Pons (tissue), 1 donor: ENCODE results near the gene BBOX1.
"Not testable (repeated sequence)": the region's sequence is repeated elsewhere in the genome, so short reads cannot be mapped to it uniquely, and the experiment has no call there.

Experiments
- DNase-seq: peaks from one replicate; pipeline ENCODE4 v3.0.0-alpha.2; 2016; ENCODE audit warnings: low spot score

BBOX1 gene

DNA sequence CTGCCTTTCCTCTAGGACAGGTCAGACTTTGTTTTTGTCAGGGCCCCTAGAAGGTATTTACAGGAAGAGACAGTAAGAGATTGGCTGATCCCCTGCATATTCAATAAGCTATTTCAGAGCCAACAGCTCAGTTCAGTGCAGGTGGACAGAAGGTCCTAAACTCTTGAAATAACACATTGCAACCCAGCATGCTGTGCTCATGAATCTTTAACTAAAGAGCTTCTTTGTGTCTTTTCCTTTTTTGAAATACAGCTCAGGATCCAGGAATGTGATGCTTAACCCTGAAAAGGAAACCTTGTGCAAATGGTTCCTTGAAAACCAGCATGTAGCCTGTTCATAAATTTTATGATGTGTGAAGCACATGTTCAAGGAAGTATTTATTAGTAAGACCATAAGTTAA lies 43.9 kb downstream of the BBOX1 start:
- DNase-seq = peak; percentile 16

DNA sequence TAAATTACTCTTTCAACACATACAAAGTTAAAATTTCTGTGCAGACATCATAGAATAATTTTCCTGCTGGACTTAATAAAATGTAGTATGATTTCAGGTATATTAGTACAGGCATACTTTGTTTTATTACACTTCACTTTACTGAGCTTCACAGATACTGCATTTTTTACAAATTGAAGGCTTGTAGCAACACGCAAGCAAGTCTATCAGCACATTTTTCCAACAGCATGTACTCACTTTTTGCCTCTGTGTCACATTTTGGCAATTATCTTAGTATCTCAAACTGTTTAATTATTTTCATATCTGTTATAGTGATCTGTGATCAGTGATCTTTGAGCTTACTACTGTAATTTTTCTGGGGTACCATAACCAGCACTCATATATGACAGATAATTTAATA lies 44.5 kb downstream of the BBOX1 start:
- DNase-seq = no peak

DNA sequence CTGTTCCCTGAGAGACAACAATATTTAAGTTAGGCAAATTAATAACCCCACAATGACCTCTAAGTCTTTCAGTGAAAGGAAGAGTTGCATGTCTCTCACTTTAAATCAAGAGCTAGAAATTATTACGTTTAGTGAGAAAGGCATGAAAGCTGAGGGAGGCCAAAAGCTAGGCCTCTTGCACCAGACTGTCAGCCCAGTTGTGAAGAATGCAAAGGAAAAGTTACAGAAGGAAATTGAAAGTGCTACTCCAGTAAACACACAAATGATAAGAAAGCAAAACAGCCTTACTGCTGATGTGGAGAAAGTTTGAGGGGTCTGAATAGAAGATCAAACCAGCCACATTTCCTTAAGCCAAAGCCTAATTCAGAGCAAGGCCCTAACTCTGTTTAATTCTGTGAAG lies 45.0 kb downstream of the BBOX1 start:
- DNase-seq = no peak

DNA sequence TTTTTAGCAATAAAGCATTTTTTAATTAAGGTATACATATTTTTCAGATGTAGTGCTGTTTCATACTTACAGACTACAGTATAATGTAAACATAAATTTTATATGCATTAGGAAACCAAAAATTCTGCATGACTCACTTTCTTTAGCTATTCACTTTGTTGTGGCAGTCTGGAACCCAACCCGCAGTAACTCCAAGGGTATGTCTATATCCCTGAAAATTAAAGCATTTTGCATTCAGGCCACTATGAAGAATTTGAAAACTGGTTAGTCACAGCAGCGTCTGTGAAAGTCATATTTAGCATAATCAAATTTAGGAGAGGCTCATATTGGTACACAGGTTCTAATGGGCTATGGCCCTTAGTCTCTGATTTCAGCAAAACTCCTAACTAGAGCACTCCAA lies 46.8 kb downstream of the BBOX1 start:
- no peak for DNase-seq

DNA sequence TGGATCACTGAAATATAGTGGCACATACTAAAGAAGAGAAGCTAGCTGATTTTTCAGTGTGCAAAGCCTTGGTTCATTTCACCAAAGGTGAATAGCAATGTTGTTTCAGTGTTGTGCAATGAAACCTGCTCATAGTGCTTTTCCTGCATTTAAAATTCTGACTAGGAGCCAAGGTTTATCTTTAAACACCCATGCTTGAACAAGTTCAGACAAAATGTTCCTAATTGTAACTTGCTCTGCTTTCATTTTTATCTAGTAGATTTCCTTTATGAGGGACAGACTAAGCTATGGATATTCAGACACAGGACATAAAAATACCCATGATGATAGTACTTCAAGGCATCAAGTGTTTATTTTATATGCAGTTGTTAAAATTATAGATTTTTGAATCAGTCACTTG lies 47.7 kb downstream of the BBOX1 start:
- DNase-seq = no peak

DNA sequence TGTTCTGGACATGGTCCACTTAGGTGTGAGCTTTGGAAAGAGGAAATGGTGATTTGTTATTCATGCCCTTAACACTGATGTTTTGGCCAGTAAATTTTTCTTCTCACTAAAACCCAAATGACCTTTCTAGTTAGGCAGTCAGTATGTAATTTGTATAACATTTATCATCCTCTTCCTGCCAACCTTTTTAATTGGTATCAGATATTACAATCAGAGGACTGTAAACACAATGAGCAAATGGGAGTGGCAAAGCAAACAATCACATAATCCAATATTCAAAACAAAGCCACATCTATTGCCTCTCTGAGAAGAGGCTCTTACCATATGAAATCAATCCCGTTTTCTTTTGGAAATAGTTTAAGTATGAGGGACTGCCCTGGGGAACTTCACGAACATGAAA lies 49.1 kb downstream of the BBOX1 start:
- DNase-seq = no peak

DNA sequence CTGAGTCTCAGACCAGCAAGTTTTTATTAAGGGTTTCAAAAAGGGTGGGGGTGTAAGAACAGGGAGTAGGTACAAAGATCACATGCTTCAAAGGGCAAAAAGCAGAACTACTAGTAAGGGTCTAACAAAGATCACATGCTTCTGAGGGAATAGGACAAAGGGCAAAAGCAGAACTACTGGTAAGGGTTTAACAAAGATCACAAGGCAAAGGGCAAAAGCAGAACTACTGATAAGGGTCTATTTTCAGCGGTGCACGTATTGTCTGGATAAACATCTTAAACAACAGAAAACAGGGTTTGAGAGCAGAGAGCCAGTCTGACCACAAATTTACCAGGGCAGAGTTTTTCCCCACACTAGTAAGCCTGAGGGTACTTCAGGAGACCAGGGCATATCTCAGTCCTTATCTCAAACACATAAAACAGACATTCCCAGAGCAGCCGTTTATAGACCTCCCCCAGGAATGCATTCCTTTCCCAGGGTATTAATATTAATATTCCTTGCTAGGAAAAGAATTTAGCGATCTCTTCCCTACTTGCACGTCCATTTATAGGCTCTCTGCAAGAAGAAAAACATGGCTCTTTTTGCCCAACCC lies 49.8 kb downstream of the BBOX1 start:
- not testable (repeated sequence) for DNase-seq

DNA sequence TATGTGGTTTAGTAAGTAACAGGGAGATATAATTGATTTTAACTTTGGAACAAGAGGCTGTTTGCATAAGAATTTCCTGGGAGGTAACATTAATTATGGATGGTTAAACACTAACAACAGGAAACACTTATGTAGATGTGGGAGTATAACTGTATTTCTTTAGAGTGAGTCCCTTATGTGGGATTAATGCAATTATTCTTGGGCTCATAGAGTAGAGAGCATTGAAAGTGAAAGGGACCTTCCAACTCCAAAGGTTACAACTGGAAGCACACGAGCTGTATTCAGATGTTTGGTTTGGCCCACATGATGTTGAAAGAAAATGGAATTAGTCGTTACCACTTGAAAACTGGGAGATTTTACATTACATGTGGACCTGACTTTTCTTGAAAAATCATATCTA lies 53.5 kb downstream of the BBOX1 start:
- no peak for DNase-seq

DNA sequence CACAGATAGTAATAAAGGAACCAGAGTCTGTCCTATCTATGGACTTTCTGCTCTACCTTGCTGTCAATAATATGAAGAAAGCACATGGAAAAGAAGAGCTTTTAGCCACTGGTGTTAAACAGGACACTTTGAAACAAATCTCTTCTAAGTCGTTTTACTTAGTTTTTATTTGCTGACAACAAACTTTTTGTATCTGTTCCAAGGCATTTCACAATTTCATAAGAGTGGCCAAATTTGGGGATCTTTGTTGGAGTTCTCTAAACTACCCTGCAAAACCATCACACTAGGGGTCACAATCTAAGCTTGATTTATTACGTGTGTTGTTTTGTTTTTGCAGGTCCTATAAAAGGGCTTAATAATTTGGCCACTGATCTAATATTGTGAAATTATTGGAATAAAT lies 54.4 kb downstream of the BBOX1 start:
- DNase-seq = no peak

DNA sequence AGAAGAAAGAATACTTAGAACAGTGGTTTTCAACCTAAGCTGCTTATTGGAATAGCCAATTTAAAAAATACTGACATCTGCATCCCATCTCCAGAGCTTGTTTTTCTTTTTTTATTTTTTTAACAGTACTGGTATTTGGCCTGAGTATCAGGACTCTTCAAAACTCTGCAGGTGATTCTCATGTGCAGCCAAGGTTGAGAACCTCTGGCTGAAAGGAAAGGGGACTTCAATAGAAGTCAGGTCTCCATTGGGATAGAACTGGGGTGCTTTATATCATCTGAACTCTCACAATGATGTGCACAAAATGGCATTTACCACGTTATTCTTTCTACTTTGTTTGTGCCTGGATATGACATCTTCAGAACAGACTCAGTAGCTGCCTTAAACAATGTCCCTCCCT lies 55.3 kb downstream of the BBOX1 start:
- no peak for DNase-seq

DNA sequence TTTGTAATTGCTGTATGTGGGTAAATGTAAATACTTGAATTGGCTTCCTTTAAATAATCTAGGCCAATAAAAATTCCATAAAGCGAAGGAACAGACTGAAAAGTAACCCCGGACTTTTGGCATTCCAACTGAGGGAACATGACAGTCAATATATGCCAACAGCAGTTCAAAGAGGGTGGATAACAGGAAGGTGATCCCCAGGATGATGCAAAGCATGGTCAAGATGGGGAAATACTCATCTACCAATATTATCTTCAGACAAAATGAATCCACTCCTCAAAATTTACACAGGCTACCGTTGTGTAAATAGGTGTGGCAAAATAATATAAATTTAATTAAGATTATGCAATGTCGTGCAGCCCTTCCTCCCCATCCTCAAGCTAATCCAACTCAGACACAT lies 56.9 kb downstream of the BBOX1 start:
- no peak for DNase-seq

DNA sequence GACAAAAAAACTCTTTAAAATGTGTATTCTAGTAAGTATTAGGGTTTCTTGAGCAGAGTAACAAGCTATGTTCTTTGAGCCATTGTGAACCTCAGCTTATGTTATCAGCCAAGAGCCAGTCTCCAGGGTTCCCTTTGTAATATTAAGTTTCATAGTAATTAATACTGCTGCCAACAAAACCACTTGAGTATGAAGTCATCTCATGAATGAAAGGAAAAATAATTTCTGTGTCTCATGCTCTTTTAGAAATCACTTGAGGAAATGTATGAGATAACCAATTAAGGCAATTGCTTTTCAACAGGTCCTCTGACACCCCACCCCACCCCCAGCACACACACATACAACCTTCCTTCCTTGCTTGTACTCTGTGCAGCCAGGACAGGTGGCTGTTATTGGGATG lies 59.9 kb downstream of the BBOX1 start:
- no peak for DNase-seq

DNA sequence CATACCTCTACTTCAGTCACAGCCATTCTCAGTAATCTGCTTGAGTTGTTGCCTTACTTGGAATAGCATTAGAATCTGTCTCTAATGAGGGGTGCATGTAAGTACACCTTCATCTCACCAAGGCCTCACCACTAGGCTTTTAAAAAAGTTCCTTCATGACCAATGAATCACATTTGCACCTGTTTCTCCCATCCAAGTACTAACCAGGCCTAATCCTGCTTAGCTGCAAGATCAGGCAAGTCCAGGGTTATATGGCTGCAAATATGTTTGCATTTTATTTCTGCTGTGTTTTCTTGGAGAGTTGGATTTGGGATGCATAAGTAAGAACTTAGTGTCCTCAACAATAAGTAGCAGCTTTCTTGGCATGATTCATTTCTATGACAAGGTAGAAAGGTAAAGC lies 66.9 kb downstream of the BBOX1 start:
- no peak for DNase-seq

DNA sequence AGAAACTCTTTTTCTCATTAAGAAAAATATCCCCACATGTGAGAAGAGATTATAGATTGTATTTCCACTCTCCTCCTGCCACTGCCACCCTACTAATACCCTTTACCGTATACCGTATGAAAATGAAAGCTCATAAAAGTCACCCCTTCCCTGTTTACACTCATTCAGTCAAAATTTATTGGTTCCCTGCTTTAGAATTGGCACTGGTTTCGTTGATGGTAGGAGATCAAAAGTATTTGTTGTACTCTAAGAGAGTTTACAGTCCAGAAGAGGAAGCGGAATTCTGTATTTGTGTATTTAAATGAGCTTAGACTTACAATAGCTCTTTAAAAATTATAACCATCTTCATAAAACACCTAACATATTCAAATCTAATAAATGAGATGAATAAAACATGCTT lies 68.2 kb downstream of the BBOX1 start:
- no peak for DNase-seq

DNA sequence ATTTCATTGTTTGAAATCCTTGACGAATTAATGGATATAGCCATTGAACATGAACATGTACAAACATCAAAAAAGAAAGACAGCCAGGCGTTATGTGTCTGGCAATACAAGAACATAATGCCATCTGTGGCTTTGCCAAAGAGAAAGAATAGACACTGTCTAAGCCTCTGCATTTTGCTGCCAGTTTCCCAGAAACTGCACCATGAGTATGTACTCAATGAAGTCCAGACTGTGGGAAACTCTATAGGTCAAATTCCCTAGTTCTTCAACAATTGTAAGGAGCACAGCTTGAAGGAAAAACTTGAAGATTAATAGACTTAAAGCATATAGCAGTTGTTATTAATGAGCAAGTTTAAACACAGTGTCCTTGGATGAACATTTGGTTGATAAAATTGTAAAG lies 71.3 kb downstream of the BBOX1 start:
- DNase-seq = no peak

DNA sequence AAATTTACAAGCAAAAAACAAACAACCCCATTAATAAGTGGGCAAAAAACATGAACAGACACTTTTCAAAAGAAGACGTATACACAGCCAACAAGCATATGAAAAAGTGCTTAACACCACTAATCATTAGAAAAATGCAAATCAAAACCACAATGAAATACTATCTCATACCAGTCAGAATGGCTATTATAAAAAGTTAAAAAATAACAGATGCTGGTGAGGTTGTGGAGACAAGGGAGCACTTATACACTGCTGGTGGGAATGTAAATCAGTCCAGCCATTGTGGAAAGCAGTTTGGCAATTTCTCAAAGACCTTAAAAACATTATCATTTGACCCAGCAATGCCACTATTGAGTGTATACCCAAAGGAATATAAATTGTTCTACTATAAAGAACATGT lies 72.3 kb downstream of the BBOX1 start:
- DNase-seq = no peak

DNA sequence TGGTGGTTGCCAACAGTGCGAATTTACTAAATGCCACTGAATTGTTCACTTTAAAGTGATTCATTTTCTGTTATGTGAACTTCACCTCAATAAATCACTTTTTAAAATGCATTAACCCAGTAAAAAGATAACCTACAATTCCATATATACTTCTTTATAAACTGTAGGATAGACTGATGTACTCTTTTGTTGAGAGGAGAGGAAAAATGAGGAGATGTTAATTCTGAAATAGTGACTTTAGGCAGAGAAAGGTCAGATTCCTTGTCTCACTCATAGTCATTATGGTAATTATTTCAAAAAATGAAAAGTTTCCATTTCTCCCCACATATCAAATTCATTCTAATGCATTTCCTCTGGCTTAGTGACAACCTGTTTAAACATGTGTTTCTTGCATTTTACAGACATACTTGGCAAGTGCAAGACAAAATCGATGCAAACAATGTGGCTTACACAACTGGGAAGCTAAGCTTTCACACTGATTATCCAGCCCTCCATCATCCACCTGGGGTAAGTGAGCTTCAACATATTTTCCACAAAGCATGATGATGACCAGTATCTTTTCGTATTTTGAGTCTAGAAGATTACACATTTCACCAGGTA lies 74.5 kb downstream of the BBOX1 start:
- DNase-seq = no peak

DNA sequence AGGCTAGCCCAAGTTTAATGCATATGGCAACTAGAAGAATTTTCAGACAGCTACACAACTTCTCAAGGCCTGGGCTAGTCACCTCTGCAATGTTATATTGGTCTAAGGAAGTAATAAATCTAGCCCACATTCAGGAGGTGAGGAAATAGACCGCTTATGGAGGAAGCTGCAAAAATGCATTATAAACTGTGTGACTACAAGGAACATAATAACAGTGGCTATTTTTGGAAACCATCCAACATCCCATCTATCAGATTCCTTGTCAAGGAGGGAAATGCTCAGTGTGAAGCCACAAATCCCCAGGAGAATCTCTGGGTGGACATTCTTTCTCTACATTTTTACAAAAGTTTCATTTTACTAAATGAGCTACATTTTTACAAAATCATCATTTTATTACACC lies 76.1 kb downstream of the BBOX1 start:
- DNase-seq = no peak

DNA sequence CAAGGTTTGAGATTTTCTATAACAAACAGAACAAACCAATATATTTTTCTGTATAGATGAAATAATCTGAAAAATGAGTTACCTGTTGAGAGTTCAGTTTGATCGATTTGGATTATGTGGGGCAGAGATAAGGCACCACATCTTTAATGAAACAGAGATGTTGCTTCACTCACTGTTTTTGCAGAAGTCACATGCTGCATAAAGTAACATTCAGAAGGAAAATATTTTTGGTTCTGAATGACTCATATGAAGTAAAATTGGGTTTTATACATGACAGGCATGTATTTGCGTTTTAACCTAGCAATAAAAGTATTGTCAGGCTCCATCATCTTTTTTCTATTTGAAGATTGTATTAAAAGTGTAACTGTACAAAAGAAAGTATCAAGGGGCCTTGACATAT lies 77.8 kb downstream of the BBOX1 start:
- no peak for DNase-seq

DNA sequence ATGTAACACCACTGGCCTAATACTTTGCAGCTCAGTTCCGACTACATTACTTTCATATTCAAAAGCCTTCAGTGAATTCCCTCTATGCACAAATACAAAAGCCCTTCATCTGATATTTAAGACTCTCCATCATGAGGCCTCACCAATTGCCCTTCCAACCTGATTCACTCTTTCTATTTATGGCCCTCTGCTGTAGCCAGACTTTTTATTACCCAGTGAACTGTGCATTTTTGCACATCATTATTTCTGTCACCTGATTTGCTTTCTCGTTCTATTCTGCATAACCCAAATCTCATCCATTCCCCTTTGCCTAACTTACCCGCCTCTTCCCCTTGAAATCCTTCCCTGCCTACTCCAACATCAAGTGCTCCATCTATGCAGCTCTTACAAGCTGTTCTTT lies 78.3 kb downstream of the BBOX1 start:
- no peak for DNase-seq

DNA sequence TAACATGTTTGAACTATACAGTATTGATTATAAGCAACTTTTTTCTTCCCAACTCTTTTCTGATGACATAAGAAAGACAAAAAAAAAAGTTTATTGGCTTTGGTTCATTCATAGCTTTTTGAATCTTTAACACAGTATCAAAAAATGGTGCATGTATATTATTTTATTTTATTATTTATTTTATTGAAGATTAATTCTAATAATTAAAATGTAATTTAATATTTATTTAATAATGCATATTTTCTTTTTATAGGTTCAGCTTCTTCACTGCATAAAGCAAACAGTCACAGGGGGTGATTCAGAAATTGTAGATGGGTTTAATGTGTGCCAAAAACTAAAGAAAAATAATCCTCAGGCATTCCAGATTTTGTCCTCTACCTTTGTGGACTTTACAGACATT lies 78.8 kb downstream of the BBOX1 start:
- no peak for DNase-seq

DNA sequence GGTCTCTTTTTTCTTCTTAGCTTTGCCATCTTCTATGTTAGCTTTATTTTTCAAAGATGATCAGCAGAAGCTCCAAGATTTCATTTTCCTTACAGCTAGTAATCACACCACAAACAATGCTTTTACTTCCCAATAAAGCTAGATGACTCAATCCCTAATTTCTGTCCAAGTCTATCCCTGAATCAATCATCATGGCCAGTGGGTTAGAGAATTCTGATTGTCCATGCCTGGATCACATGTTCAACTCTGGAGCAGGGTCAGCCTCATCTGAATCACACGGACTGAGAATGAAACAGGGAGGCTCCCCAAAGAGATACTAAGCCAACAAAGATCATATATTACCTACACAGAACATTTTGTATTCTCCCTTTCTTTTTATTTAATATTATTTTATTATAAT lies 79.6 kb downstream of the BBOX1 start:
- no peak for DNase-seq

DNA sequence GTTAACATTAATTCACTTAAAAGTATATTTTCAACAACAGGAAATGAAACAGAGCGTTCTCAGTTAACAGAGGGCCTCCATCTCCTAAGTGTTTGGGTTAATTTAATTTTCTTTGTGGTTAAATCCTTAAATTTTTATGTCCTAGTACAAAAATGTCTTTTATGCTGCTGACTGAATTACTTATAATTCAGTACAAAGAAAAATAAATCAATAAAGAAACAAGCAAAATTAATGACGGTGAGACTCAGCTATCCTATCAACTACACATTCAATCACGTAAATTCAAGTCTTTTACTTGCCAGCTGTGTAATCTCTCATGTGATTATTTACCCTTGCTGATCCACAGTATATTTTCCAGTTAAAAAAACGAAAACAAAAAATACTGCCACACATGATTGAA lies 81.4 kb downstream of the BBOX1 start:
- no peak for DNase-seq

DNA sequence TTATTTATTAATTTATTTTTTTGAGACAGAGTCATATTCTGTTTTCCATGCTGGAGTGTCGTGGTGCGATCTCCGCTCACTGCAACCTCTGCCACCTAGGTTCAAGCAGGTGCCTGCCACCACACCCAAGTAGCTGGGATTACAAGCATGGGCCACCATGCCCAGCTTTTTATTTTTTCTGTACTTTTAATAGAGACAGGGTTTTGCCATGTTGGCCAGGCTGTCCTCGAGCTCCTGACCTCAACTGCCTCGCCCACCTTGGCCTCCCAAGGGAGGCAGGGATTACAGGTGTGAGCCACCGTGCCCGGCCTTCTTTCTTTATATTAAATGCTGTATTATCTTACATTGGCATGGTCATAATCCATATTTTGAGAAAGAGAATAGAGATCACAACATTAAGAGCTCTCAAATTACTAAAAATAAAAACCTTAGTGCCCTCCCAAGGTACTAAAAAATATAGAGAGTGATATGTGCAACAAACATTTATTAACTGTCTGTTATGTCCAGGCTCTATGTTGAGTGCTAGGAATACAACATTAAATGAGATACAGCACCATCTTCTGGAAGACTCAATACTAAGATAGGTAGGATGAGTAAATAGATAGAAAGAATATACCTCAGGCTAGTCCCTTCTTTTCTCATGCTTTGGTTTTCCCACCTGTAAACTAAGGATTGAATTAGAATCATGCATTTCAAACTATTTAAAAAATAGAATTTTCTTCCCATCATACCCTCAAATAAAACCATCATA lies 84.1 kb downstream of the BBOX1 start:
- peak; percentile 14 for DNase-seq
